GM12873 (cell line): Measurements from ENCODE around the gene OSBPL7.

Source experiments
- CTCF ChIP-seq: IDR thresholded peaks from 2 replicates; pipeline ENCODE4 v1.5.1; 2012; ENCODE audit warnings: low read depth, mild to moderate bottlenecking, moderate library complexity, low read length, control low read depth; ENCODE audit not compliant: insufficient read depth; ENCODE audit errors: missing control alignments

The OSBPL7 gene

GRCh38 chr17:47800686-47801085 lies 20.9 kb downstream of the OSBPL7 start:
- TF ChIP-seq CTCF: no peak

GRCh38 chr17:47797797-47798196 lies 23.8 kb downstream of the OSBPL7 start:
- no peak for TF ChIP-seq CTCF

DNA sequence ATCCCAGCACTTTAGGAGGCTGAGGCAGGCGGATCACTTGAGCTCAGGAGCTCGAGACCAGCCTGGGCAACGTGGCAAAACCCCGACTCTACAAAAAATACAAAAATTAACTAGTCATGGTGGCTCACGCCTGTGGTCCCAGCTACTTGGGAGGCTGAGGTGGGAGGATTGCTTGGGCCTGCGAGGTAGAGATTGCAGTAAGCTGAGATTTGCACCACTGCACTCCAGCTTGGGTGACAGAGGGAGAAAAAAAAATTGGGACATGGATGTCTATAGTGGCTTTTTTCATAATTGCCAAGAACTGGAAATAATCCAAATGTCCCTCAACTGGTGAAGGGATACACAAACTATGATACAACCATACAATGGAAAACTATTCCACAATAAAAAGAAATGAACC lies 28.6 kb downstream of the OSBPL7 start:
- TF ChIP-seq CTCF: no peak

DNA sequence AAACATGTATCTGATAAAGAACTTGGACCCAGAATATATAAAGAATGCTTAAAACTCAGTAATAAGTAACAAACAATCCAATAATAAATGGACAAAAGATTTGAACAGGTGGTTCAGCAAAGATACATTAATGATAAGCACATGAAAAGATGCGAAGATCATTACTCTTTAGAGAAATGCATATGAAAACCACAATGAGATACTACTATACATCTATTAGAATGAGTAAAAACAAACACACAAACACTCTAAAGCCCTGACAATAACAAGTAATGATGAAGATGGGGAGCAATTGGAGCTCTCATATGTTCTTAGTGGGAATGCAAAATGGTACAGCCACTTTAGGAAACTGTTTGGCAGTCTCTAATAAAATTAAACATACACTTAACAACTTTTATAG lies 29.1 kb downstream of the OSBPL7 start:
- TF ChIP-seq CTCF: no peak

DNA sequence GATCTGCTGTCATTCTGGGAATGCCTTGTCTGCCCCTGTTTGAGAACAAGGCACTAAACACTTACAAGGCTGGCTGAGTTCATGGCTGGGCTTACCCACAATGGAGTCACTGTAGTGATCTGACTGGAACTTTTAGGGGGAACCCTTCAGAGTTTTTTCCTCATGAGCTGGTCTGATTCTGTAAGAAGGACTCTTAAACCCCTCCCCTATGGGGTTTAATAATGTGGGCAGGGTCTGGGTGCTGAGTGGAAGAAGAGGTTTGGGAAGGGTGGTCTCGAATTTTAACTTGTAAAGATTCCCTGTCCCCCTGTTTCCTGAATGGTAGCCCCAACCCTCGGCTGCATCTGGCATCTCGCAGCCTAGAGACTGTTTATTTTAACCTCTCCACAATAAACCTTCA lies 30.6 kb downstream of the OSBPL7 start:
- TF ChIP-seq CTCF: no peak

GRCh38 chr17:47789611-47790561 lies 31.7 kb downstream of the OSBPL7 start:
- peak; percentile 61 for TF ChIP-seq CTCF

GRCh38 chr17:47785538-47786123 lies 36.0 kb downstream of the OSBPL7 start:
- no peak for TF ChIP-seq CTCF
